HG02943 (cell line): ENCODE measurements around the gene BLTP3A.

Experiments
- ATAC-seq: cut with Tn5 transposase; IDR thresholded peaks from one replicate; pipeline ENCODE4 v1.9.1; 2021; ENCODE audit warnings: mild to moderate bottlenecking, low read depth, moderate library complexity; ENCODE audit not compliant: unreplicated experiment

Gene BLTP3A

DNA sequence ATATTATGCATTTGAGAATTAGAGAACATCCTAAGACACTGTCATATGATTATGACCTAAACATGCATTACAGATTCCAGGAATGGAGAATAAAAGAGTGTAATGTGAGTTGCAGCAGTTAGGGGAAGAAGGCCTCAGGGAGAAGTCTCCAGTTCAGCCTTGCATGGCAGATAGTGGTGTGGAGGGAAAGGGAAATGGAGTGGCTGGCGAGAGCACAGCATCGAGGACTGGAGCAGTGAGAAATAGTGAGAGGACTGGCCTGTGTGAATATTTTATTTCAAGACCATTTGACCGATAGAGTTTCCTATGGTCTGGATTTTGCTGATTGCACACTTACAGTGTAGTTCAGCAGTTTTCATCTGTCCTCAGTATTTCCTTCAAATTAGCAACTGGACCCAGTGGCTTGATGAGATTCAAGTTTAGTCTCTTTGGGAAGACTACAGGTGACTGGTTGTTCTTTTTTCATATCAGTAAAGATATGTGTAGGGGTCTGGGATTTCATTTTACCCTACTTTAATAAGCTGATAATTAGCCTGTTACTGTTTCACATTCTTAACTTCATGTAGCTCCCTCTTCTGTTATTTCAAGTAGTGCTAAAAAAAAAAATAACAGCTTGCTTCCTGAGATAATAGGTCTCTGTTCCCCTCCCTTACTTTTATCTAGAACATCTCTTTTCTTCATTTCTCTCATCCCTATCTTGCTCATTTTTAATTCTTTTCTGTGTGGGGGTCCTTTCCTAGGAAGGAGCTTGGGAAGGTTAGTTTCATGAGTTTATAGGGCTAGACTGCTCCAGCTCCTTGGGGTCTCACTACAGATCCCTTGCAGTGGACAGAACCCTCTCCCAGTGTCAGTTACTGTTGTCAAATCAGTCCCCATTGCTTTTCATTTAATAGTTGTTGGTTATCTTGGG, 27.9 kb downstream of the BLTP3A start:
- no peak for ATAC-seq

DNA sequence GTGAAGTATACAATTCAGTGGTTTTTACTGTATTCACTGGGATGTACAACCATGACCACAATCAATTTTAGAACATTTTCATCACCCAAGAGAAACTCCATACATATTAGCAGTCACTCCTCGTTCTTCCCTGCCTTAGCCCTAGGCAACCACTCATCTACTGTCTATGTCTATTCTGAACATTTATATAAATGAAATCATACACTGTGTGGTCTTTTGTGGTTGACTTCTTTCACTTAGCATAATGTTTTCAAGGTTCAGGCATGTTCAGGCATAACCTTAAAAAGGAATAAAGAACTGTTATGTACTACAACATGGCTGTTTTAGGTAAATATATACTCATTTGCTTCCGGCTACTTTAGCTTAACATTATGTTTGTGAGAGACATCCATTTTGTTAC, 37.3 kb downstream of the BLTP3A start:
- no peak for ATAC-seq

DNA sequence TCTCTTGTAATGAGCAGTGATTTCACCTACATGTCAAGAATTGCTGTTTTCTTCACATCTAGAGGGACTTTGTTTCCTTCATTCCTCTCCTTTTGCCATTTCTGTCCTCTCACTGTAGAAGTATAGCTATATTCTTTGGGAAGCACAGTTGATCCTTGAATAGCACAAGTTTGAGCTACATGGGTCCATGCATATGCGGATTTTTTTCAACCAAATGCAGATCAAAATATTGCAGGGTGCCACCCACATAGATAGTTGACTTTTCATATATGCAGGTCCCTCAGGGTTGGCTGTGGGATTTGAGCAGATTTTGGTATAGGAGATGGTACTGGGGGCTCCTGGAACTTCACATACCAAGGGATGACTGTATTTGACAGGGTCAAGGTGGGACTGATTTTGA, 41.1 kb downstream of the BLTP3A start:
- ATAC-seq: no peak

DNA sequence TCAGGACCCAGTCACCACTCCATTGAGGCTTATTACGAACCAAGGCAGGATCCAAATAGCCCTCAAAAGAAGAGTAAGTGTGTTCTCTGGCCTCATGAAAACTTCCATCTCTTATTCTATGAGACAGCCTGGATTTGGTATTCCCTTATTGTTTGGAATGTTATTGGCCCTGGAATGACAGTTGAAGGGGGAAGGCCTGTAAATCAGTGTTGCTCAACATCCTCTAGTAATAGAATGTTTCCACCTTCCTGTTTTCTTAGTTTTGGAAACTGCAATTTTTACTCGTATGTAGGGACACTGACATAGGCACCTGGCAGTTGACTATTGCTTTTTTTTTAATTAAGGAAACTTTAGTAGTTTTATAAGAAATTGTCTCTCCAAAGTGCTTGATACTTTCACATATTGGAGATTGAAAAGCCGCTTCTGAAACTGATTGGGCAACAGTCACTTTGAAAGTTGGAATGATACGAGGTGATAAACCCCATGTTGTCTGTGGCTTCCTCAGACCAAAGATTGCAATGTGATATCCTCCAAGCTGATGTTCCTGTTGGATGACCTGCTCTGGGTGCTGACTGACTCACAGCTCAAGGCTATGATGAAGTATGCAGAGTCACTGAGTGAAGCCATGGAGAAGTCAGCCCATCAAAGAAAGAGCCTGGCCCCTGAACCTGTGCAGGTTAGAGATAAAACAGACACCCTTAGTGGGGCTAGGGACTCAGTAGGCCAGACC, 43.1 kb downstream of the BLTP3A start:
- no peak for ATAC-seq

DNA sequence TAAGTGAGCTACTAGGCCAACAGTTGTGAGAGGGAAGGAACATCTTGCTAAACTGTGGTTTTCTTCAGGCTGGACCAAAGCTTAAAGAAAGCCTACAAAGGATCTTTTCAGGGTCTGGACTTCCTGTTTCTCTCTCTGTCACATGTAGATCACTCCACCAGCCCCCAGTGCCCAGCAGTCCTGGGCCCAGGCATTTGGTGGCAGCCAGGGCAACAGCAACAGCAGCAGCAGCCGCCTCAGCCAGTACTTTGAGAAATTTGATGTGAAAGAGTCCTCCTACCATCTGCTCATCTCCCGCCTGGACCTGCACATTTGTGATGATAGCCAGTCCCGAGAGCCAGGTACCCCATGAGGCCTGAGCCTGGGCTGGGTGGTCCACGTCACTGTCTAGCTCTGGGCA, 44.1 kb downstream of the BLTP3A start:
- no peak for ATAC-seq

DNA sequence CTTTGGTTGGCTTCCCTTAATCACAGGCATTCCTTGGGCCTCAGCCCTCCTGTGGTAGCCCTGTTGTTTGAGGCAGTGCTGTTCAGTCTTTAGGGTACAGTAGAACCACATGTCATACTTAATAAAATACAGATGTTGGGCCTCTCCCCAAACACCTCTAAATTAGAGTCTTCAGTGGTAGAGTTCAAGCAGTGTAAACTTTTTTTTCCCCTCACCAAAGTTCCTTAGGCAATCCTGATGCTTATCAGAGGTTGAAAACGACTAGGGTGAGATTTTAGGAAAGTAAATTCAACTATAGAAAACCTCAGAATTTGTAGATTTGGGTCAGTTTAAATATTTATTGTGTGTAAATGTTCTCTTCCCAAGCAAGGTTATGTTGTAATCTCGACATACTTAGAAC, 44.6 kb downstream of the BLTP3A start:
- no peak for ATAC-seq

DNA sequence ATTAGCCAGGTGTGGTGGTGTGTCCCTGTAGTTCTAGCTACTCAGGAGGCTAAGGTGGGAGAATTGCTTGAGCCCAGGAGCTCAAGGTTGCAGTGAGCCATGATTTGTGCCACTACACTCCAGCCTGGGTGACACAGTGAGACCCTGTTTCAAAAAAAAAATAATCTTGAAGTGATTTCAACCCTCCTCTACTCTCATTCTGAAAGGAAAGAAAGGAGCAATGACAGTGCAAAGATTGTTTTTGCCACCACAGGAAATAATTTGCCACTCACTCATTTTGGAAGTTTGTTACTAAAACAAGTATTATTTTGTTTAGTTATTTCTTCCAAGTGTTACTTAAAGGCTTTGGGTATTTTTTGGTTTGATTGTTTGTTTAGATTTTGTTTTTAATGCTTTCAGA, 45.6 kb downstream of the BLTP3A start:
- no peak for ATAC-seq

DNA sequence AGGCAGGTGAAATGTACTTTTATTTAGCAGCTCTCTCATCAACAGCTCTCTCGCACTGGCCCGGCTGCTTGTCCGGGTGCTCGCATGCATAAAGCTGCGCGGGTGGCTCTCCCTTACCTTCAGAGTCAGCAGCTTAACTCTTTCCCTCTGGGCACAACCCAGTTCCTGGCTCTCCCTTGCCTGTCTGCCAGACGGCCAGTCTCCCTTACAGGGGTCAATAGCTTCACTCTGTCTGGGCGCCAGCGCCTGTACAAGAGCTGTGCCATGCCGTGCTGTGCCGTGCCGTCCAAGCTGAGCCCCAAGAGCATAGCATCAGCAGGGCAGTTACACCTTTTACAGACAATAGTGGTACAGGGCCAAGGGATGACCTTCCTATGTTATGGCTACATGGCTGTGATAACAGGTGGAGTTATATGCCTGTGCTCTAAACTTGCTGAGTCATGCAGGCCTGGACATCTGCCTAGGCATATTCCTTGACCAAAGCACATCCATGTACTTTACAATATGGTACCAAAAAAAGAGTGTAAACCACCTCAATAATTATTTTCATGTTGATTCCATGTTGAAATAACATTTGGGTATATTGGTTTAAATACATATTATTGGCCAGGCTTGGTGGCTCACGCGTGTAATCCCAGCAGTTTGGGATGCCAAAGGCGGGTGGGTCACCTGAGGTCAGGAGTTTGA, 47.9 kb downstream of the BLTP3A start:
- no peak for ATAC-seq
